Stimulated activated CD8-positive, alpha-beta memory T cell treated with anti-CD3 and anti-CD28 coated beads, Interleukin-2, amount 100 ng/mL, for 1 hour (primary cell): ENCODE results near the gene MAOA.
"Not testable (repeated sequence)": the region's sequence is repeated elsewhere in the genome, so short reads cannot be mapped to it uniquely, and the experiment has no call there.

ENCODE experiments used
- DNase-seq, 2 donors: peaks; one replicate each; pipeline ENCODE4 v3.0.0-alpha.2; 2020; ENCODE audit warnings: low read depth in 2 of 2

The MAOA gene

DNA sequence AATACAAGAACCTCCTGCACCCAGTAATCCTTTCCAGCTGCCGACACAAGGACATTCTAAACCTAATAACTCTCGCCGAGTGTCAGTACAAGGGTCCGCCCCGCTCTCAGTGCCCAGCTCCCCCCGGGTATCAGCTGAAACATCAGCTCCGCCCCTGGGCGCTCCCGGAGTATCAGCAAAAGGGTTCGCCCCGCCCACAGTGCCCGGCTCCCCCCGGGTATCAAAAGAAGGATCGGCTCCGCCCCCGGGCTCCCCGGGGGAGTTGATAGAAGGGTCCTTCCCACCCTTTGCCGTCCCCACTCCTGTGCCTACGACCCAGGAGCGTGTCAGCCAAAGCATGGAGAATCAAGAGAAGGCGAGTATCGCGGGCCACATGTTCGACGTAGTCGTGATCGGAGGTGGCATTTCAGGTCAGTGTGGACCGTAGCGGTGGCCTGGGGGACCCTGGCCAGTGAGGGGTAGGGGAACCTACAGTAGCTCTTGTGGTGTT, at the start of gene MAOA:
Gene MAOA (plus strand): TSS at position 295 of the 490 bp plus-strand sequence. CDS start 43 bp downstream, at position 338.
- DNase-seq: peak in 1 of 2 donors; percentile 2

DNA sequence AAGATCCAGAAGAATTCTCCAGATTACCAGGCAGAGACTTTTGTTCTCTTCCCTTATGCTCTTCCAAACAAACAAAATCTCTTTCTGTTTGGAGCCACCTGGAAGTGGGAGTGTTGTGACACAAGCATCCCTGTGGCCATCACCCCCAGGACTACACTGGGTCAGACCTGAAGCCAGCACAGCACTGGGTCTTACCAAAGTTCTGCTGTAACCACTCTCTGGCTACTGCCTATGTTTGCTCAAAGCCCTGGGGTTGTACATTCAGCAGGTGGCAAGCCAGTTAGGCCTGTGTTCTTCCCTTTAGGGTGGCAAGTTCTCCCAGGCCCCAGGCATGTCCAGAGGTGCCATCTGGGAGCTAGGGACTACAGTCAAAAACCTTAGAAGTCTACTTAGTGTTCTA, 43.7 kb upstream of the MAOA start:
- no peak for DNase-seq

DNA sequence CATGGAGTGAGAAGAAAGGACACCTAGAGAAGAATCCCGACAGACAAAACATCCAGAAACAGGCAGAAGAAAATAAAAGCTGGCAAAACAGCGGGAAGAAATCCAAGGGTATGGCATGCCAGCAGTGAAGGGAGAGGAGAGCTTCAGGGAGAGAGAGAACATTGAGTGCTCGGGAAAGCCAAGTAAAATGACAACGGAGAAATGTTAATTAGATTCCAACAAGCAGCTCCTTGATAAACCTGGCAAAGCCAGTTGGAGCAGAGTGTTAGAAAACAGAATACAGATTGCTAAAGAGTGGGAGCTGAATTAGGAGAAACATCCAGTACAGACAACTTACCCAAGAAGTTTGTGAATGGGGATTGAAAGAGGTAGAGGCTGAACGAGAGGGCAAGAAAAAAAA, 40.4 kb upstream of the MAOA start:
- DNase-seq: no peak

DNA sequence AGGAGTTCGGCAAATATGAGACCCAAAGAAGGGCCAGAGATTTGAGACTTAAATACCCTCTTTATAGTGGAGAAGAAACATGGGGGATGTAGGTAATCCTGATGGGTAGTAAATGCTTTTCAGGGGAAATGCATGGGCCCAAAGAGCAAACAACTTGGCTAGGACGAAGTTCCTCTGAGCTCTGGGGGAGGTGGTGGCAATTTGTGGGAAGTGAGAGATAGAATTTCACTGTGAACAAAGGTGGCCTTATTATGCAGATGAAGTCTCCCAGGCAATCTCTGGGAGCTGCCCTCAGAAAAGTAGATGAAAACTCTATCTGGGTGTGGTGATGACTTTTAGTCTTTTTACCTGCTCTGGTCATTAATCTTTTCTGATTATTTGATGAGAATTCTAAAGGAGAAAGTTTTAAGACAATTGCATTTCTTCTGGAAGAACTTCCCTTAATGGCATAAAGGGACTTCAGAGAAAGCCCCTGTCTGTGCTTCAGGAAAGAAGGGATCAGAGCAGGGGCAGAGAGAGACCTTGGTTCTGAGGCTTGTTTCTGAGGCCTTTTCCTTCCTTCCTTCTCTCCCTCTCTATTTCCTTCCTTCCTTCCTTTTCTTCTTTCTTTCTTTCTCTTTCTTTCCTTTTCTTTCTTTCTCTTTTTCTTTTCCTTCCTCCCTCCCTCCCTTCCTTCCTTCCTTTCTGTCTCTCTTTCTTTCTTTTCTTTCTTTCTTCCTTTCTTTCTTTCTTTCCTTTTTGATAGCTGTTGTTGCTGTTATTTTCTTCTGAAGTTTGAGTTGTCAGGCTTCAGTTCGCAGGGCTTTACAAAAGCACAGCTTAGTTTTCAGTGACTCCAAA, 37.5 kb upstream of the MAOA start:
- DNase-seq: no peak

DNA sequence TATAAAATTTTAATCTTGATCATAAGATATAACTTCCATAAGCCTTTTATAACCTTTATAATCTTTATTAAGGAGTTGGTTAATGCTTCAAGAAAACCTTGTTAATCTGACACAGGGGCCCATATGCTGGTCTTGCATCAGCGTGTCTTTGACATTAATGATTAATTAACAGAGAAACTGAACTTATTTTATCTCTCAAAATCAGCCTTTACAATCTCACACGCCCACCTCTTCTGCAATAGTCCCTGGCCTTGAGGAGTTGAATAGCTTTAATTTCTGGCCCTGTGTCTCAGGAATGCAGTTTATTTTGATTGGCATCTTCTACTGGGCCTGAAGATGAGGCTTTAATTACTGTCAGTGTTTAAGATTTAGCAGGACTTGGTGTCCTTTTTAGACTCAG, 36.2 kb upstream of the MAOA start:
- not testable (repeated sequence) for DNase-seq

DNA sequence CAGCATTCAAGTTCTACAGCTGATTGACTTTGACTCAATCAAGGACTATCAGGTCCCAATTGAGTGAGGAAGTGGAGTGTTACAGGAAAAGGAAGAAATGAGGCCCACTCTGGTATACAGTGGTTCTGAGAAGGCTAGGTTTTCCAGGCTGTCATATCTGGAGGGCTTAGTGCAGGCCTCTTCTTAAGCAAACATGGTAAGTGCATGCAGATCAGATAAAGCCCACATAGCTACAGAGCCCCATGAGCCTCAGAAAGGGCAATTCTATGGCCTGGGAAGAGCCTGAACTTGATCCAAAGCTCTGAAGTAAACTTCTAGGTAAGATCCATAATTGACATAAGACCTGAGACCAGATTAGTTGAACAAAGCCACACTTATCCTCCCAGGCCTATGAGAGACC, 29.0 kb upstream of the MAOA start:
- DNase-seq: no peak

DNA sequence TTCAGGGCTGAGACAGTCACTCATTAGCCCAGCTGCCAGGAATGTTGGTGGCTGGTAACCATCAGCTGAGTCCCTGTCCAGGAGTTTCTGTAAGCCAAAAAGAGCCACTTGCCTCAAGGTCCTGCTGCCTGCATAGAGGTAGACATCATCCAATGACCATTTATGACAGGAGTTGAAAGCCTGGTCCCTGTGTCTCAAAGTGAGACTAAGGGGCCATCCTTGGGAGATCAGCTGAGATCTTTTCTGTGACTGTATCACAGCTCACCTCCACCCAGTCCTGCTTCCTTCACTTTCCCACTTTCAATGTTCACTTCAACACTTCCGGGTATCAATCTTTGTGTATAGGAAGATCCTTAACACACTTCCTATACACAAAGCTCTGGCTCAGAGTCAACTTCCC, 28.4 kb upstream of the MAOA start:
- no peak for DNase-seq

DNA sequence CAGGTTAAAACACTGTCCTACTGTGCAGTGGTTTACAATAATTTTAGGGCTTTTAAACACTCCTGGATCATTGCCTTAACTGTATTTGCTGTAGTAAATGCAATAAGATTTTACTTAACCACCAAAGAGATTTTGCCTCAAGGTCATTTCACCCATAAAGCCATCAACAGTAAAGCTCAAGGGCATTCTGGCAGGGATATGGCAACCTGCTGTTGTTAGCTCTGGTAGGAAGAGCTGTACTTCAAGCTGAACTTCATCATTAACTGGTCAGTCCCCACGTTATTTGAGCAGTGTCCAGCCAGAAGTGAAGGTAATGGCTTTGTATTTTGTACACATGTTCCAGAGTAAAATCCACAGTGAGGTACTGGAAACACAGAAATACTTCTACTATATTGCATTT, 26.9 kb upstream of the MAOA start:
- DNase-seq: no peak

DNA sequence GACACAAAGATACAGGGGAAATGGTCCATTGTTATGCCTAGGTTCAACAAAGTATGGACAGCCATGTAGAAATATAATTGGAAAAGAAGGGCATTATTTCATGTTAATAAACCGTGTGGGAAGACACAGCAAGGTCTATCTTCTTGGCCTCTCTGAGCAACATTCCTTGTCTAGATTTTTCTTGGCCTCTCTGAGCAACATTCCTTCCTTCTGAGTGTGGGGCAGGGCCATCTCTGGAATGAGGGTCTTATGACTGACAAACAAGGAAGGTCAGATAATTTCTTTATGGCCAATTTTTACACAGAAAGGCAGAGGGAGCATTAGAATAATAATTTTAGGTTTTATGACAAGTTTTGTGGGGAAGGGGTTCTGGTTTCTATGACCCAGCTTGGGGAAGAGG, 24.3 kb upstream of the MAOA start:
- DNase-seq: no peak

DNA sequence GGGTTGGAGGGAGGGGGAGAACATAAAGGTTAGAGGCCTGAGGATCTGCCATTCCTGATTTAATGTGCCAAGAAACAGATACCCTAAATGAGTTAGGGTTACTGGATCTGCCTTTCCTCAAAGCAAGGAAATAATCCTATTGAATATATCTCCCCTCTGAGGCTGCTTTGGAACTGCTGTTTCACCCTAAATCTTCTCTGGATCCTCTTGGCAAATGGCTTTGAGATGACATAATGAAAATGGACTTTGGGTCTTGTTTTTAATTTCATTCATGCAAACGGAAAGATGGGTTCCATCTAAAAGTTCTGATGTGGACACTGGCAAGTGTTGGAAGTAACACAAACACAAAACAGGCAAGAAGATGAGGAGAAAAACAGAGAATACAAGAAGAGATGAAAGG, 23.0 kb upstream of the MAOA start:
- DNase-seq: no peak

DNA sequence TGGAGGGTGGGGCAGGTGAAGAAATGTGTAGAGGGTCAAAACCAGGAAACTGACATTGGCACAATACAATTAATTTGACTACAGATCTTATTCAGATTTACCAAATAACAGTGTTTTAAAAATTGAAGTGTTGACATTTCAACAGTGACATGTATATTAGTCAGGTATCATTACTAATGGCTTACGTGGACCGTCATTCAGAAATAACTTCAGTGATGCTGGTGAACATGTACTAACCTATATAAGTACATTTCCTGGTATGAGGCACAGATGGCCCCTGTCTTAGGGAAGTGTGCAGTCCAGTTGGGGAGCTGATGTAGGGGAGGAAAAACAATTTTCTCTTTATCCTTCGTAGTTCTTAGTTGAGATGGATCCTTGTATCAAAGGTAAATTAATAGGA, 22.3 kb upstream of the MAOA start:
- DNase-seq: no peak

DNA sequence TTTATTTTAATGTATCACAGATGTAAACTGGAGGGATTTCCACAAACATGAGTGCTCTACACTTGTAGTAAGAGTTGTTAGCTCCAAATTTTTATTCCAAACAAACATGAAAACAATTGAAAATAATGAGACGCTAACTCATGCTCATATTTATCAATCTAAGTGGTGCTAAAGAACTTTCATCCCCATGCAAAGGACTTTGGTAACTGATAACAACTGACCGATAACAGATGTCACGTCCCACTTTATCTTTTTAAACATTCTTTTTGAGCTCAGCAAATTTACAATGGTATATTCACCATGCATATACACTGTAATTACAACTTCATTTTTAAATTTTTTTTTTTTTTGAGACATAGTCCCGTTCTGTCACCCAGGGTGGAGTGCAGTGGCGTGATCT, 15.6 kb upstream of the MAOA start:
- DNase-seq: no peak

DNA sequence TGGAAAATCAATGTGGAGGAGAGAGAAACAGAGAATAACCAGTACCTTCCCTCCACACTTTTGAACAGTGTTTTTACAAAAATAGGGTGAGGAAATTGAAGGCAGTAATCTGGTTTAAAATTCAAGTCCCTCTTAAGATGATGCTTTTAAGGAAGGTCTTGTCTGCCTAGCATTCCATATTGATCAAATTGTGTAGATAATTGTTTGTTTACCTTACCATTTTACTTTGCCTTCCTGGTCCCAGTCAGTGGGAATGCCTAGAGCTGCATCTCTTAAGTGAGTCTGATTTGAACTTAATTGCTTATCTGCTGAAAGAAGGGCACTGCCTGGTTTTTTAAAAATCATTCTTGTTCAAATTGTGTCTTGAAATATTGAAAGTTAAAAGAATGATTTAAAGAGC, 14.4 kb upstream of the MAOA start:
- no peak for DNase-seq

DNA sequence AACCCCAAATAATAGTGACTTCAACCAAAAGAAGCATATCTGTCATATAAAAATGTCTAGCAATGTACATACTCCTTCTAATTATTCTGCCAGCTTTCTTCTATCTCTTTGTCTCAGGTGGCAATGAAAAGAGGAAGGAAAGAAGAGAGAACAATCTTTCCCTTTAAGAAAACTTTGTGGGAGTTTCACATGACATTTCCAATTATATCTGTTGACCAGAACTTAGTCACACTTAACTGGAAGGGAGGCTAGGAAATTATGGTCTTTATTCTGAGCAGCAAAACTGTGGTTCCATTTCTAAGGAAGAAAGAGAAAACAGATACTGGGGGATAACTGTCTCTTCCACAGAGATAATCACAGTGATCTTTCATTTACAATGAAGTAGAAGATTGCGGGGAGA, 12.9 kb upstream of the MAOA start:
- DNase-seq: no peak

DNA sequence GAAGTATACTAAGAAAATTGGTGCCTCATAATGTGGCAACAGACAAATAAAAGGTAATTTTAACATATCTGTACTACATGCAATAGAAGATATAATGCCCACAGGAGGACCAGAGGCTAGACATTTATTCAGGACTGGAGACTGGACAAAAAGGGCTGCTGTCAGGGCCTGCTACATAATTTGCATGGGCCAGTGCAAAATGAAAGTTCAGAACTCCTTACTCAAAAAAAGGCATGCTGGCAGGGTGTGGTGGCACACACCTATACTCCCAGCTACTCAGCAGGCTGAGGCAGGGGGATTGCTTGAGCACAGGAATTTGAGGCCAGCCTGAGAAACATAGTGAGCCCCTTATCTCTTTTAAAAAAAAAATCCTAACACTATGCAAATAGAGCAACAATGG, 12.4 kb upstream of the MAOA start:
- DNase-seq: no peak

DNA sequence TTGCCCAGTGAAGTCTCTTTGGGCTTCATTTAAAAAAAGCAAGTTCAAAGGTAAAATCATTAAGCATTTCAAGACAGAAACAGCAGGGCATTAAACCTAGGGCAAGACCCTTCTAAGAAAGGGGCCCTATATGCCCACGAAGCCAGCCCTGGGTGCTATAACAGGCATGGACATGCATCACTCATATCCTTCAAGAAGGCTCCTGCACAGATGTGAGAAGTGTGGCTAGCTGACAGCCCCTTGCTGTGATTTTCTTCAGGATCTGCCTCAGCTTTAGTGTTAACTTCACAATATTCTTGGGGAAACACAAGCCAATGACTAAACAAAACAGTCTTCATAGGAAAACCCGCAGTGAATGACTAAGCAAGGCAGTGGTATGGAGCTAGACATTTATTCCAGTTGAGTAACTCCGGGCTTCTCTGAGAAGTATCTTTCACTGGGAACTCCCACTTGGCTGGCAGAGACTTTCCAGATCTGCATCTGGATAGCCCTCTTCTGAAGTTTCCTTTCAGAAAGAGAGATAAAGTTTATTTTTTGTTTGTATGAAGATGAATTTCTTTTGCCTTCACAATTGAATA, 11.9 kb upstream of the MAOA start:
- no peak for DNase-seq

DNA sequence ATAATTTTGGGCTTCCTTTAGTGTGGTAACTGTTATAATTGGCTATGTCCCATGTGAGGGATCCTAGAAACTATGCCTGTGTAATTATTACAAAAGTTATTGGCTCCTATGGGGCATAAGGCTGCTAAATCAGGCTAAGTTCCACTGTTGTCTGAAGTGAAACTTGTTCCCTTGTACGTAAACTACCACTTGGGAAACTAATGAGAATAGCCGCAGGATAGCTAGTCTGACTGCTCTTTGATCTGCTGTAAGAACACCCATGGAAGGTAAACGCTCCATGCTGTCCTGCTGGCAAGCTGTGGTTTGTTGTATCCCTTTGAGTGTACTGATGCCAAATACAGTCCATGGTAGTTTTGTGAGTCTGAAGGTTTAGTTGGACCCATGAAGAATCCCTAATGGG, 9.3 kb upstream of the MAOA start:
- DNase-seq: no peak

DNA sequence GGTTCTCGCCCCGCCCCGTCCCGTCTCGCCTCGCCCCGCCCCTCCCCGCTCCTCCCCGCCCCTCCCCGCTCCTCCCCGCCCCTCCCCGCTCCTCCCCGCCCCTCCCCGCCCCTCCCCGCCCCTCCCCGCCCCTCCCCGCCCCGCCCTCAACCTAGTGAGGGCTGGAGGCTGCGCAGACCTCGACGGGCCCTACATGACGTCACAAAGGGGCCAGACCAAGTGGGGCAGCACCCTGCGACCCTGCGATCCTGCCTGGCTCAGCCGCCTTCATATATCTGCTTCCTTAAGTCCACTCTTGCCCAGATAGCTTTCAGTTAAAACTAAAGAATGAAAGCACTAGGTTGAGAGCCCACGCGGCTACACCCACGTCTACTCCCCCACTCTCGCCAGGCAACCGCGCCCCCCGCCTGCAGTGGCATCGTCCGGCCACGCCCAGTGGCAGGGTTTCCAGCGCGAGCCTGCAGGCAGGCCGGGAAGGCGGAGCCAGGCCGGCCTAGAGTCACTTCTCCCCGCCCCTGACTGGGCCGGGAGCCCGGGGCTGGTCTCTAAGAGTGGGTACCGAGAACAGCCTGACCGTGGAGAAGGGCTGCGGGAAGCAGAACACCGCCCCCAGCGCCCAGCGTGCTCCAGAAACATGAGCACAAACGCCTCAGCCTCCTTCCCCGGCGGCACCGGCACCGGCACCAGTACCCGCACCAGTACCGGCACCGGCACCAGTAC, 1.5 kb upstream of the MAOA start:
- DNase-seq: peak; percentile 58 to 67

DNA sequence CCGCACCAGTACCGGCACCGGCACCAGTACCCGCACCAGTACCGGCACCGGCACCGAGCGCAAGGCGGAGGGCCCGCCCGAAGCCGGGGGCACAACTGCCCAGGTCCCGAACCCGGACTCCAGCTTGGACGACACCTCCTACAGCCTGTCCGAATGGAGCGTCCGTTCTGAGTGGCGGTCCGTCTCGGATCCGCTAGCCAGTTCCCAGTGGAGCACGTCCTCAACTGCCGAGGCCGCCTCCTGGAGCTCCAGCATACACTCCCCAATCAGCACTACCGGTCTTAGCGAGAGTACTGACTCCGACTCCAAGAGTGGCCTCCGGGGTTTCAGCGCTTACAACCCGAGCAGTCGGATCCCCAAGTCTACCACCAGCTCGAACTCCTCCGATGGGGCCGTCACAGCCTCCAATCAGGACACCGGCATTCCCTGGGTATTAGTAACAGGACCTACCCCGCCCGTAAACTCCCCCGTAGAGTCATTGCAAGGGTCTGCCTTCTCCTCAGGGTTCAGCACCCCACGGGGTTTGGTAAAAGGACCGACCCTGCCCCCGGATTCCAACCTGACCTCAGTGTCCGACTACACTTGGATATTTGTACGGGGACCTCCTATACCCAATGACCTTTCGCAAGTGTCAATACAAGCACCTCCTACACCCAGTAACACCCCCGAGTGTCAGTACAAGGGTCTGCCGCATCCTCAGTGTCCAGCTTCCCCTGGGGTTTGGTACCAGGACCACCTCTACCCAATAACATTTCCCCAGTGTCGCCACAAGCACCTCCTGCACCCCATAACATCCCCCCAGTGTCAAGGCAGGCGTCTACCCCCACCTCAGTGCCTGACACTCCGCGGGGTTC, 721 bp upstream of the MAOA start:
- DNase-seq: no peak

DNA sequence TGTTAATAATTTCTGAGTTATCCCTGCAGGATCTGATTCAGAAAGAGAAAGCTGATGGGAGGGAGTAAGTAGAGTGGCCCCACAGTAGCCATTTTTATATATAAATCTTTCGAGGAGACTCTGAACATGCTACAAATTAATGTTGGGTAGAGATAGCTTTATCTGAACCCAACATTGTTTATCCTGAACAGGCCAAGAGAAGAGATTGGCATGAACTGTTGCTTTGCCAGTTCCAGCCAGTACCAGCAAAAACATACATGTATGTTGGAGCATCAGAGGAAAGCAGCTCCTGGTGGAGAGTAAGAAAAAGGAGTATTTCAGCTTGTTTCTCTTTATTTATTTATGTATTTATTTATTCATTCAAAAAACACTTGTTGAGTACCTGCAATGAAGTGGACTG, 1.6 kb downstream of the MAOA start:
- DNase-seq: no peak

DNA sequence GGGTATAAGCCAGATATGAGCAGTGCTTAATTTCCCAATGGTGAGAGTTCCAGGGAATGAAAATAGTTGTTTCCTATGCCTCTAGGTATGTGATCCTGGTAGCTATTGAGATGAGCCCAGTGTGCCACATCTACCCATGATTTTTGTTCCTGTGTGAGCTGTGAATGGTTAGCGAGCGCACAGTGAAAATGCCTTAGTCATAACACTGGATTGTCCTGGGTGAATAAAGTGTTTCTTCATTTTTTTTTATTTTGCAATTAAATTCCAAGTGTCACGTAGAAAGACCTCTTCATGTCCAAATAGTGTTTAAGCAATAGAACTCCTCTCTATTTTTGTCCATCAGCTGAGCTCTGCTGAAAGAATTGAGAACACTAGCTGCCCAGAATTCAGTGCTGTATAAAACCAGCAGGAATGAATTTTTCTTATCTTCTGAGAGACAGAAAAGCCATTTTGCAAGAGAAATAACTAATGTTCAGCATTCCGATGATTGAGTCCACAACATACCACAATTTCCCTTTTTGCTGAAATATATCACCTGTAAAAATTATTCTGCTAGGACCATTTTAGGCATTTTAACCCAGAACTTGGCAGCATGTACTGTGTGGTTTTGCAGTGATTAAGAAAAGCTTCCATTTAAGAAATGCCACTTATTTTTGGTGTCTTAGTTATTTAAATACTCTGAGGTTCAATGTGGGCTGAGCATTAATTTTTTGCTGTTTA, 5.6 kb downstream of the MAOA start:
- no peak for DNase-seq
